NT2/D1 (cell line): ENCODE results near the gene PDXDC1.
"Not testable (repeated sequence)": the region's sequence is repeated elsewhere in the genome, so short reads cannot be mapped to it uniquely, and the experiment has no call there.

Experiments used
- DNase-seq: peaks from one replicate; pipeline ENCODE4 v3.0.0-alpha.2; 2011; ENCODE audit warnings: low read depth, low spot score
- H3K27me3 ChIP-seq: 2 replicates; pipeline ENCODE4 v1.6.0; 2011; ENCODE audit warnings: mild to moderate bottlenecking; ENCODE audit not compliant: insufficient read length, insufficient read depth
- H3K36me3 ChIP-seq: 2 replicates; pipeline ENCODE4 v1.6.1; 2011; ENCODE audit warnings: mild to moderate bottlenecking, low read length, mixed read lengths; ENCODE audit not compliant: insufficient read depth, insufficient read length
- H3K4me1 ChIP-seq: 2 replicates; pipeline ENCODE4 v1.5.1; 2011; ENCODE audit not compliant: insufficient read depth, insufficient read length
- H3K4me3 ChIP-seq: 2 replicates; pipeline ENCODE4 v1.5.1; 2011; ENCODE audit warnings: low read depth; ENCODE audit not compliant: insufficient read length
- H3K9ac ChIP-seq: 2 replicates; pipeline ENCODE4 v1.6.0; 2011; ENCODE audit warnings: low read depth; ENCODE audit not compliant: insufficient read length
- H3K9me3 ChIP-seq: 2 replicates; pipeline ENCODE4 v1.5.1; 2011; ENCODE audit warnings: mild to moderate bottlenecking, low read length; ENCODE audit not compliant: insufficient read depth
- SUZ12 ChIP-seq: IDR thresholded peaks from 2 replicates; pipeline ENCODE4 v1.6.1; 2011; ENCODE audit not compliant: insufficient read length, insufficient read depth; ENCODE audit errors: extremely low read depth
- YY1 ChIP-seq: IDR thresholded peaks from 2 replicates; pipeline ENCODE4 v1.6.1; 2011; ENCODE audit not compliant: insufficient read length, insufficient read depth
- ZNF274 ChIP-seq: IDR thresholded peaks from 2 replicates; pipeline ENCODE4 v1.6.1; 2011; ENCODE audit warnings: mild to moderate bottlenecking, low read depth, low read length

PDXDC1 gene

GRCh38 chr16:15049581-15050180, 74.9 kb downstream of the PDXDC1 start:
- no peaks in the 10 kb centered on the region for H3K4me1 ChIP-seq
- no peak for DNase-seq
- H3K9ac ChIP-seq = no peak overlapping the region
- peaks cover 25% of the 10 kb centered on the region for H3K36me3 ChIP-seq
- TF ChIP-seq ZNF274 (no peak), SUZ12 (no peak), YY1 (no peak)
- no peak overlapping the region for H3K4me3 ChIP-seq
- no peaks in the 10 kb centered on the region for H3K27me3 ChIP-seq
- H3K9me3 ChIP-seq = no peaks in the 10 kb centered on the region

- peaks cover 23% of the 10 kb centered on the region for H3K36me3 ChIP-seq
- not testable (repeated sequence) for H3K9ac ChIP-seq, H3K4me3 ChIP-seq, DNase-seq, H3K9me3 ChIP-seq, H3K27me3 ChIP-seq, H3K4me1 ChIP-seq
These were observed 75.6 kb downstream of the PDXDC1 start for GRCh38 chr16:15050440-15050839.

DNA sequence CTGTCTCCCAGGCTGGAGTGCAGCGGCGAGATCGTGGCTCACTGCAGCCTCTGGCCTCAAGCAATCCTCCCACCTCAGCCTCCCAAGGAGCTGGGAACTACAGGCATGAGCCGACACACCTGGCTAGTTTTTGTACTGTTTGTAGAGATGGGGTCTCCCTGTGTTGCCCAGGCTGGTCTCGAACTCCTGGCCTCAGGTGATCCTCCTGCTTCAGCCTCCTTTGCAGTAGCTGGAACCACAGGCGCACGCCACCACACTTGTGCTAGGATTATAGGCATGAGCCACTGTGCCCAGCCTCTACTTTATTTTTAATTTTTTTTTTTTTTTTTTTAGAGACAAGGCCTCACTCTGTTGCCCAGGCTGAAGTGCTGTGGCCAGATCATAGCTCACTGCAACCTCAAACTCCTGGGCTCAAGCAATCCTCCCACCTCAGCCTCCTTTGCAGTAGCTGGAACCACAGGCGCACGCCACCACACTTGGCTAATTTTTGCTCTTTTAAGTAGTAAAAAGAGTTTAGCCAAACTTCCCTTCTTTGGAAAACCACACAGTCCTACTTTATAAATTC, 76.6 kb downstream of the PDXDC1 start:
- peaks cover 13% of the 10 kb centered on the region for H3K36me3 ChIP-seq
- no peak overlapping the region for H3K9ac ChIP-seq
- no peaks in the 10 kb centered on the region for H3K27me3 ChIP-seq
- no peak overlapping the region for H3K4me3 ChIP-seq
- DNase-seq = no peak
- H3K4me1 ChIP-seq = no peaks in the 10 kb centered on the region
- no peak for TF ChIP-seq ZNF274
- no peak for TF ChIP-seq SUZ12
- no peak for TF ChIP-seq YY1
- H3K9me3 ChIP-seq = no peaks in the 10 kb centered on the region

DNA sequence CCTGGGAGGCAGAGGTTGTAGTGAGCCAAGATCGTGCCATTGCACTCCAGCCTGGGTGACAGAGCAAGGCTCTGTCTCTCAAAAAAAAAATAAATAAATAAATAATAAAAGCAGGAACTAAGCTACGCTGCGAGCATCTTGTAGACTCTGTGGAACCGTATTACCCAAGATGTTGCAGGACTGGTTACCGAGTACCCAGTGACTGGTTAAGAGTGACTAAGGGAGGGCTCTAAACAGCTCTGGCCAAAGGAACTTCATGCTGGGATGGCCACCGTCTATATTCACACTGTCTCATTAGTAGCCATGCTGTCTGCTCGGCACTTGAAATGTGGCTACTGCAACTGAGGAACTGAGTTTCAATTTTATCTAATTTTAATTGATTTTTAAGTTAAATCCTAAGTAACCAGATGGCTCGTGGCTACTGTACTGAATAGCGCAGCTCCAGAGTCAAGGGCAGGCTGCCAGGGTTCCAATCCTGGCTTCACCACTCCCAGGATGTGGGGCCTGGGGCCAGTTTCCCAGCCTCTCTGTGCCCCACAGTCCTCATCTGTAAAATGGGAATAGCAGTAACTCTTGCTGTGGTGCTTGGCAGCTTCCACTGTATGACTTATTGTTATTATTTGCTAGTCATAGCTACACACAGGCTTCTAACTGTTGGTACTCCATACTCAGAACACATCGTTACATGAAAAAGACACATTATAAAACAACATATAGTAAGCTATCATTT, 78.1 kb downstream of the PDXDC1 start:
- Histone ChIP-seq H3K9ac (no peak overlapping the region), H3K36me3 (no peaks in the 10 kb centered on the region), H3K4me3 (no peak overlapping the region), H3K9me3 (no peaks in the 10 kb centered on the region), H3K27me3 (no peaks in the 10 kb centered on the region), H3K4me1 (no peaks in the 10 kb centered on the region)
- no peak for TF ChIP-seq SUZ12
- no peak for TF ChIP-seq ZNF274
- TF ChIP-seq YY1 = no peak
- no peak for DNase-seq

- Histone ChIP-seq H3K4me3 (no peak overlapping the region), H3K9me3 (no peaks in the 10 kb centered on the region), H3K36me3 (peaks cover 5% of the 10 kb centered on the region), H3K9ac (no peak overlapping the region), H3K4me1 (no peaks in the 10 kb centered on the region), H3K27me3 (no peaks in the 10 kb centered on the region)
- no peak for DNase-seq
- no peak for TF ChIP-seq SUZ12
- TF ChIP-seq ZNF274 = no peak
- TF ChIP-seq YY1 = no peak
These were observed 79.1 kb downstream of the PDXDC1 start for GRCh38 chr16:15053904-15054303.

DNA sequence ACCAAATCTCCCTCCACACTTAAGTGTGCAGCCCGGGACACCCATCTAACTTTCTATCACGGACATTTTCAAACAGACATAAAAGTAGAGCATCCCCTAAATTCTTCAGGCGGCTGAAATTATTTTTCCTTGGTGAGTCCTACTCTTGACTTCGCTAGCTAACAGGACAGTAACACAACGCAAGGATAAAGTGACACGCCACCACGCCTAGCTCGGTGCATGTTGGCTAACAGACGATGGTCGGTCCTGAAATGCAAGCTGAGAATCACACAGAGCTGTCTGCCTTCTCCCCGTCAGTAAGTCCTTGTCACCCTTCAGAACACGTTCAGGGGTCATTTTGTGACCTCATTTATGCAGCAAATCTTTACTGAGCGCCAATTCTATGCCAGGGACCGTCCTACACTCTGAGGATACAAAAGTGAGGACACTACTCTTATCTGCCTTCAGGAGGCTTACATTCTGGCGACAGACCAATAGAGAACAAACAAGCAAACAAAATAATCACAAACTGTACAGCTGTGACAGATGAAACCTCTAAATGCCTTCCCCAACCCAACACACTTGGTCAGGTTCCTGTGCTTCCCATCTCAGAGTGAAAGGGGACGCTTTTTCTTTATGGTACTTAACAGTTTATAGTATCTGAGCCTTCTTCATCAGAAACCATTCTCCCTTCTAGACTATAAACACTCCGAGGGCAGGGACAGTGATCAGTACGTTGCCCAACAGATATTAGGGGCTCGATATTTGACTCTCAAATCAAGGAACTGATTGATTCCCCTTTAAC, 79.7 kb downstream of the PDXDC1 start:
- H3K9ac ChIP-seq = peak overlapping the region; percentile 89

More for the DNA sequence above, 79.7 kb downstream of the PDXDC1 start:
- no peak for DNase-seq
- TF ChIP-seq YY1 (no peak), SUZ12 (no peak), ZNF274 (no peak)
- Histone ChIP-seq H3K4me1 (no peaks in the 10 kb centered on the region), H3K9me3 (no peaks in the 10 kb centered on the region), H3K36me3 (peaks cover 11% of the 10 kb centered on the region), H3K27me3 (no peaks in the 10 kb centered on the region), H3K4me3 (peak overlapping the region; percentile 93)
